ENCODE results near the gene CHRND. TPM values are rescaled to one million over a fixed set of nuclear protein-coding genes. Genes with fewer than 3 reads are reported as not detected.

CHRND gene
- polyA plus RNA-seq (2013, experiment 1 of 2), result 0.18 TPM
- polyA plus RNA-seq (2013, experiment 2 of 2), result 0.14 TPM

- Histone ChIP-seq H4K8ac (ENCODE audit: low read depth, low read length) (peak within 1 kb of the TSS; percentile 82), H3K27me3 (ENCODE audit: control insufficient read depth in 3 of 3, insufficient read depth in 3 of 3, low read depth in 1 of 3, low read length in 3 of 3) (peaks cover 17 to 59% (median 31%) of the 10 kb centered on the region in 3 experiments), H3K18ac (ENCODE audit: low read length) (peak within 1 kb of the TSS; percentile 87), H3K9me3 (replicated peaks in 1 of 2; ENCODE audit: control insufficient read depth in 2 of 2, insufficient read depth in 1 of 2, low read depth in 1 of 2, low read length in 2 of 2) (no peaks in the 10 kb centered on the region), H3K4me1 (ENCODE audit: control insufficient read depth in 2 of 2, insufficient read depth in 1 of 2, low read depth in 1 of 2, low read length in 2 of 2) (peaks cover 6 to 10% of the 10 kb centered on the region in 2 donors), H2BK5ac (ENCODE audit: low read length) (peak within 1 kb of the TSS; percentile 53), H3K4me3 (ENCODE audit: low read length in 2 of 2) (no peak within 1 kb of the TSS), H2BK120ac (ENCODE audit: low read depth, low read length) (peak within 1 kb of the TSS; percentile 91), H3K36me3 (replicated peaks in 1 of 2; ENCODE audit: control insufficient read depth in 2 of 2, insufficient read depth in 2 of 2, low read length in 2 of 2) (no peaks in the 10 kb centered on the region), H3K4me2 (ENCODE audit: insufficient read depth, low read length, poor library complexity, severe bottlenecking) (peak within 1 kb of the TSS; percentile 25), H4K91ac (ENCODE audit: low read depth, low read length, poor library complexity) (no peak within 1 kb of the TSS), H3K79me1 (ENCODE audit: low read depth, low read length) (peaks cover 2% of the 10 kb centered on the region), H3K9ac (ENCODE audit: low read depth, low read length, poor library complexity) (peak within 1 kb of the TSS; percentile 70), H3K23ac (ENCODE audit: low read depth, low read length, poor library complexity) (peak within 1 kb of the TSS; percentile 80), H2BK12ac (ENCODE audit: low read length) (peak within 1 kb of the TSS; percentile 90), H3K27ac (replicated peaks; ENCODE audit: low read length) (no peak within 1 kb of the TSS), H2AK5ac (ENCODE audit: low read depth, low read length) (peak within 1 kb of the TSS; percentile 99), H2BK15ac (ENCODE audit: low read length) (peak within 1 kb of the TSS; percentile 81), H2AFZ (ENCODE audit: low read length) (no peak within 1 kb of the TSS), H3K14ac (ENCODE audit: low read length) (peak within 1 kb of the TSS; percentile 56), H3K4ac (ENCODE audit: low read length) (peak within 1 kb of the TSS; percentile 53)
- no CpG with 5 or more reads among the region's 18 CpGs for WGBS, 2 donors (ENCODE audit: extremely low coverage in 2 of 2, insufficient read length in 2 of 2, insufficient replicate concordance in 1 of 2)
- no peak for DNase-seq (ENCODE audit: low spot score)
Observed at GRCh38 chr2:232525791-232526371, at the start of gene CHRND. Gene CHRND, plus strand, starts transcription at chr2:232526160. Its CDS starts 56 bp downstream, at chr2:232526216.

- Histone ChIP-seq H2BK120ac (ENCODE audit: low read depth, low read length) (no peak overlapping the region), H3K79me1 (ENCODE audit: low read depth, low read length) (peaks cover 1% of the 10 kb centered on the region), H2AK5ac (ENCODE audit: low read depth, low read length) (peak overlapping the region; percentile 76), H3K4me3 (ENCODE audit: low read length in 2 of 2) (no peak overlapping the region), H3K9me3 (replicated peaks in 1 of 2; ENCODE audit: control insufficient read depth in 2 of 2, insufficient read depth in 1 of 2, low read depth in 1 of 2, low read length in 2 of 2) (no peaks in the 10 kb centered on the region), H2AFZ (ENCODE audit: low read length) (no peak overlapping the region), H2BK15ac (ENCODE audit: low read length) (no peak overlapping the region), H3K18ac (ENCODE audit: low read length) (peak overlapping the region; percentile 65), H3K27ac (replicated peaks; ENCODE audit: low read length) (no peak overlapping the region), H3K27me3 (ENCODE audit: control insufficient read depth in 3 of 3, insufficient read depth in 3 of 3, low read depth in 1 of 3, low read length in 3 of 3) (peaks cover 0 to 65% (median 0%) of the 10 kb centered on the region in 3 experiments), H3K4me1 (ENCODE audit: control insufficient read depth in 2 of 2, insufficient read depth in 1 of 2, low read depth in 1 of 2, low read length in 2 of 2) (no peaks in the 10 kb centered on the region), H3K14ac (ENCODE audit: low read length) (no peak overlapping the region), H3K23ac (ENCODE audit: low read depth, low read length, poor library complexity) (no peak overlapping the region), H3K9ac (ENCODE audit: low read depth, low read length, poor library complexity) (no peak overlapping the region), H3K4ac (ENCODE audit: low read length) (no peak overlapping the region), H2BK5ac (ENCODE audit: low read length) (no peak overlapping the region), H2BK12ac (ENCODE audit: low read length) (no peak overlapping the region), H3K36me3 (replicated peaks in 1 of 2; ENCODE audit: control insufficient read depth in 2 of 2, insufficient read depth in 2 of 2, low read length in 2 of 2) (no peaks in the 10 kb centered on the region), H4K91ac (ENCODE audit: low read depth, low read length, poor library complexity) (no peak overlapping the region), H4K8ac (ENCODE audit: low read depth, low read length) (no peak overlapping the region), H3K4me2 (ENCODE audit: insufficient read depth, low read length, poor library complexity, severe bottlenecking) (no peak overlapping the region)
- DNase-seq (ENCODE audit: low spot score), result no peak
- WGBS, 2 donors (ENCODE audit: extremely low coverage in 2 of 2, insufficient read length in 2 of 2, insufficient replicate concordance in 1 of 2), result no CpG with 5 or more reads among the region's 7 CpGs
Observed at GRCh38 chr2:232476791-232477190, 49.2 kb upstream of the CHRND start.

- no peaks in the 10 kb centered on the region for H3K4me1 ChIP-seq (ENCODE audit: control insufficient read depth in 2 of 2, insufficient read depth in 1 of 2, low read depth in 1 of 2, low read length in 2 of 2)
Observed at GRCh38 chr2:232477751-232478510, 48.0 kb upstream of the CHRND start.

More at GRCh38 chr2:232477751-232478510, 48.0 kb upstream of the CHRND start:
- H3K4ac ChIP-seq (ENCODE audit: low read length), result no peak overlapping the region
- no peak overlapping the region for H2BK15ac ChIP-seq (ENCODE audit: low read length)
- H2AK5ac ChIP-seq (ENCODE audit: low read depth, low read length), result peak overlapping the region; percentile 60
- no peak for DNase-seq (ENCODE audit: low spot score)
- H3K27ac ChIP-seq (replicated peaks; ENCODE audit: low read length), result no peak overlapping the region
- H4K91ac ChIP-seq (ENCODE audit: low read depth, low read length, poor library complexity), result no peak overlapping the region
- peak overlapping the region; percentile 25 for H3K14ac ChIP-seq (ENCODE audit: low read length)
- no peak overlapping the region for H2BK12ac ChIP-seq (ENCODE audit: low read length)
- no peak overlapping the region for H2BK120ac ChIP-seq (ENCODE audit: low read depth, low read length)
- no peak overlapping the region for H3K4me2 ChIP-seq (ENCODE audit: insufficient read depth, low read length, poor library complexity, severe bottlenecking)
- H3K4me3 ChIP-seq (ENCODE audit: low read length in 2 of 2), result no peak overlapping the region
- peaks cover 0 to 67% (median 0%) of the 10 kb centered on the region in 3 experiments for H3K27me3 ChIP-seq (ENCODE audit: control insufficient read depth in 3 of 3, insufficient read depth in 3 of 3, low read depth in 1 of 3, low read length in 3 of 3)
- H3K18ac ChIP-seq (ENCODE audit: low read length), result no peak overlapping the region
- H4K8ac ChIP-seq (ENCODE audit: low read depth, low read length), result no peak overlapping the region
- no peaks in the 10 kb centered on the region for H3K9me3 ChIP-seq (replicated peaks in 1 of 2; ENCODE audit: control insufficient read depth in 2 of 2, insufficient read depth in 1 of 2, low read depth in 1 of 2, low read length in 2 of 2)
- H2BK5ac ChIP-seq (ENCODE audit: low read length), result no peak overlapping the region
- H2AFZ ChIP-seq (ENCODE audit: low read length), result no peak overlapping the region
- H3K23ac ChIP-seq (ENCODE audit: low read depth, low read length, poor library complexity), result no peak overlapping the region
- H3K9ac ChIP-seq (ENCODE audit: low read depth, low read length, poor library complexity), result peak overlapping the region; percentile 53
- no CpG with 5 or more reads among the region's 13 CpGs for WGBS, 2 donors (ENCODE audit: extremely low coverage in 2 of 2, insufficient read length in 2 of 2, insufficient replicate concordance in 1 of 2)
- H3K79me1 ChIP-seq (ENCODE audit: low read depth, low read length), result peaks cover 1% of the 10 kb centered on the region
- no peaks in the 10 kb centered on the region for H3K36me3 ChIP-seq (replicated peaks in 1 of 2; ENCODE audit: control insufficient read depth in 2 of 2, insufficient read depth in 2 of 2, low read length in 2 of 2)

Measured in neuronal stem cell (in vitro differentiated cells).